PC-3 (cell line): Measurements from ENCODE around the gene PHF12. TPM values are rescaled to one million over a fixed set of nuclear protein-coding genes. Genes with fewer than 3 reads are reported as not detected.

ENCODE experiments used
- ATAC-seq: fragments of 200-7000 bp; cut with Tn5 transposase; 2 replicates; pipeline ENCODE4 v1.9.1; 2020; ENCODE audit warnings: mild to moderate bottlenecking, moderate library complexity
- BruUV-seq: library from RNA; stranded (reverse); fragments of 400-500 nt; replicated peaks from 2 replicates; lab custom pipeline; 2021; lab: Mats Ljungman, UMichigan
- CTCF ChIA-PET: fragments of 300-600 bp; sonication (Branson Sonifier 250); formaldehyde crosslinking; loops from one replicate; lab custom pipeline; 2022; ENCODE audit warnings: antibody characterized with exemption; lab: Charles Lee
- POLR2A ChIA-PET: fragments of 300-600 bp; sonication (Branson Sonifier 250); formaldehyde crosslinking; loops from one replicate; lab custom pipeline; 2022; ENCODE audit warnings: antibody characterized with exemption; ENCODE audit not compliant: unreplicated experiment; lab: Charles Lee
- DNase-seq: peaks from one replicate; pipeline ENCODE4 v3.0.0-alpha.2; 2015
- H2AFZ ChIP-seq: fragments of 300-600 bp; sonication (generic); 2 replicates; pipeline ENCODE4 v1.6.0; 2016; ENCODE audit warnings: antibody characterized with exemption, low read length
- H3F3A ChIP-seq: fragments of 300-600 bp; sonication (generic); one replicate; pipeline ENCODE4 v1.6.0; 2017; ENCODE audit warnings: antibody characterized with exemption, low read length, control low read depth, mild to moderate bottlenecking; ENCODE audit not compliant: unreplicated experiment
- H3K27ac ChIP-seq: fragments of 300-600 bp; sonication (generic); 2 replicates; pipeline ENCODE4 v1.5.1; 2016; ENCODE audit warnings: mild to moderate bottlenecking, low read length
- H3K27me3 ChIP-seq: fragments of 300-600 bp; sonication (generic); 2 replicates; pipeline ENCODE4 v1.6.1; 2016; ENCODE audit warnings: low read length, mixed read lengths
- H3K36me3 ChIP-seq: fragments of 300-600 bp; sonication (generic); 2 replicates; pipeline ENCODE4 v1.6.1; 2016; ENCODE audit warnings: low read depth, mixed run types, low read length, mixed read lengths
- H3K4me1 ChIP-seq: fragments of 300-600 bp; sonication (generic); 2 replicates; pipeline ENCODE4 v1.5.1; 2016; ENCODE audit warnings: low read length; ENCODE audit not compliant: insufficient read depth
- H3K4me2 ChIP-seq: fragments of 300-600 bp; sonication (generic); 2 replicates; pipeline ENCODE4 v1.6.0; 2016; ENCODE audit warnings: low read length
- H3K4me3 ChIP-seq: fragments of 300-600 bp; sonication (generic); 2 replicates; pipeline ENCODE4 v1.5.1; 2016; ENCODE audit warnings: mild to moderate bottlenecking, low read length, mixed read lengths
- H3K79me2 ChIP-seq: fragments of 300-600 bp; sonication (generic); 2 replicates; pipeline ENCODE4 v1.6.1; 2017; ENCODE audit warnings: low read length, mixed read lengths
- H3K9ac ChIP-seq: fragments of 300-600 bp; sonication (generic); 2 replicates; pipeline ENCODE4 v1.6.0; 2016; ENCODE audit warnings: mild to moderate bottlenecking, low read length
- H3K9me2 ChIP-seq: fragments of 300-600 bp; sonication (generic); replicated peaks from 2 replicates; pipeline ENCODE4 v1.6.1; 2016; ENCODE audit warnings: mixed run types, low read length, mixed read lengths
- H3K9me3 ChIP-seq: fragments of 300-600 bp; sonication (generic); 2 replicates; pipeline ENCODE4 v1.6.1; 2016; ENCODE audit warnings: low read length, mixed read lengths
- H4K20me1 ChIP-seq: fragments of 300-600 bp; sonication (generic); 2 replicates; pipeline ENCODE4 v1.6.1; 2016; ENCODE audit warnings: low read length, mixed read lengths
- EZH2 ChIP-seq: fragments of 300-600 bp; sonication (generic); IDR thresholded peaks from one replicate; pipeline ENCODE4 v1.6.1; 2017; ENCODE audit warnings: antibody characterized with exemption, mild to moderate bottlenecking, low read length; ENCODE audit not compliant: unreplicated experiment
- EZH2phosphoT487 ChIP-seq: fragments of 300-600 bp; sonication (generic); IDR thresholded peaks from 2 replicates; pipeline ENCODE4 v1.6.1; 2018; ENCODE audit warnings: mild to moderate bottlenecking, antibody characterized with exemption, low read length, borderline replicate concordance
- intact Hi-C: fragments of 100-400 bp; cut with micrococcal nuclease; formaldehyde crosslinking; loops from 2 replicates; pipeline ENCODE4 v1.9.0; 2023
- total RNA-seq: library from RNA; depleted of rRNA; stranded (reverse); fragments of >200 nt; gene quantifications from 2 replicates; pipeline ENCODE4 v1.2.3, GENCODE V29; 2014
- TF ChIP-seq, protein P1 (sequence below): fragments of 300-600 bp; sonication (generic); conservative IDR thresholded peaks from 2 replicates; pipeline ENCODE4 v1.5.1; 2017; ENCODE audit warnings: antibody characterized with exemption, low read depth, mild to moderate bottlenecking, low read length

The PHF12 gene
- total RNA-seq, 1 experiment from 2014 or later: 25.0 TPM

- H3K27me3 ChIP-seq: no peaks in the 10 kb centered on the region
- H3K9me3 ChIP-seq: no peaks in the 10 kb centered on the region
- peaks cover 1% of the 10 kb centered on the region; the same call in 1 of the 2 replicates for H3K4me1 ChIP-seq
- POLR2A ChIA-PET: interaction anchor here (0.7 kb wide), 1 partner anchor 19 kb away, joined by 11 read pairs; the partner anchor contains the start of gene FAM222B
- no peak overlapping the region for H2AFZ ChIP-seq
- no peaks in the 10 kb centered on the region for H3F3A ChIP-seq
- no peak overlapping the region for H3K4me3 ChIP-seq
- DNase-seq (no peak), ATAC-seq (no peak)
- H3K4me2 ChIP-seq: no peak overlapping the region
- no peaks in the 10 kb centered on the region for H3K79me2 ChIP-seq
- no peak for TF ChIP-seq EZH2
- TF ChIP-seq, protein P1, sequence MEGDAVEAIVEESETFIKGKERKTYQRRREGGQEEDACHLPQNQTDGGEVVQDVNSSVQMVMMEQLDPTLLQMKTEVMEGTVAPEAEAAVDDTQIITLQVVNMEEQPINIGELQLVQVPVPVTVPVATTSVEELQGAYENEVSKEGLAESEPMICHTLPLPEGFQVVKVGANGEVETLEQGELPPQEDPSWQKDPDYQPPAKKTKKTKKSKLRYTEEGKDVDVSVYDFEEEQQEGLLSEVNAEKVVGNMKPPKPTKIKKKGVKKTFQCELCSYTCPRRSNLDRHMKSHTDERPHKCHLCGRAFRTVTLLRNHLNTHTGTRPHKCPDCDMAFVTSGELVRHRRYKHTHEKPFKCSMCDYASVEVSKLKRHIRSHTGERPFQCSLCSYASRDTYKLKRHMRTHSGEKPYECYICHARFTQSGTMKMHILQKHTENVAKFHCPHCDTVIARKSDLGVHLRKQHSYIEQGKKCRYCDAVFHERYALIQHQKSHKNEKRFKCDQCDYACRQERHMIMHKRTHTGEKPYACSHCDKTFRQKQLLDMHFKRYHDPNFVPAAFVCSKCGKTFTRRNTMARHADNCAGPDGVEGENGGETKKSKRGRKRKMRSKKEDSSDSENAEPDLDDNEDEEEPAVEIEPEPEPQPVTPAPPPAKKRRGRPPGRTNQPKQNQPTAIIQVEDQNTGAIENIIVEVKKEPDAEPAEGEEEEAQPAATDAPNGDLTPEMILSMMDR: no peak
- TF ChIP-seq EZH2phosphoT487: no peak
- intact Hi-C loops: no loop called here
- H4K20me1 ChIP-seq: no peaks in the 10 kb centered on the region
- no peak overlapping the region for H3K27ac ChIP-seq
- no peak overlapping the region for H3K9ac ChIP-seq
- H3K9me2 ChIP-seq: no peaks in the 10 kb centered on the region
- H3K36me3 ChIP-seq: no peaks in the 10 kb centered on the region; the same call in none of the 2 replicates
- no TSS peak for BruUV-seq
- CTCF ChIA-PET: no interaction called here
These were observed 89.7 kb downstream of the PHF12 start for GRCh38 chr17:28861393-28862203.

DNA sequence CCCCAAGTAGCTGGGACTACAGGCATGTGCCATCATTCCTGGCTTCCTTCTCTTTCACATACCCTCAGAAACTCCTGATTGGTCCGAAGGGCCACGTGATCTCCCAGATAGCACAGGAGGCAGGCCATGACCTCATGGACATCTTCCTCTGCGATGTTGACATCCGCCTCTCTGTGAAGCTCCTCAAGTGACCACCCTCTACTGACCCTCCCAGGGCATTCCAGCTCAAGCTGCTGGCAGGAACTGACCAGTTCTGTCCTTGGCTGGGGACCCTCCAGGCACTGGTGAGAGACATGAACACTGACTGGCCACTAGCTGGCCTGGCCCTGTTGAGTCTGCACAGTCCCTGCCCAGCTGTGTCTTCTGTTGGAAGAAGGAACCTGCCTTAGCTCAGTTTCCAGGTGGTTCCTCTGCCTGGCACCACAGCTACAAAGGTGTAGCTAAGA lies 90.9 kb downstream of the PHF12 start:
- ATAC-seq (no peak), DNase-seq (no peak)
- Histone ChIP-seq H3K9me3 (no peaks in the 10 kb centered on the region), H3K9me2 (no peaks in the 10 kb centered on the region), H3K27me3 (no peaks in the 10 kb centered on the region), H3K27ac (no peak overlapping the region), H3K79me2 (peaks cover 9% of the 10 kb centered on the region), H3K4me1 (no peaks in the 10 kb centered on the region), H2AFZ (no peak overlapping the region), H3K9ac (no peak overlapping the region), H3K4me2 (no peak overlapping the region), H3K36me3 (no peaks in the 10 kb centered on the region; the same call in none of the 2 replicates), H3F3A (no peaks in the 10 kb centered on the region), H4K20me1 (no peaks in the 10 kb centered on the region), H3K4me3 (no peak overlapping the region)
- ChIA-PET CTCF (no interaction called here), POLR2A (no interaction called here)
- no TSS peak for BruUV-seq
- TF ChIP-seq EZH2: no peak
- TF ChIP-seq, protein P1: no peak
- no peak for TF ChIP-seq EZH2phosphoT487
- intact Hi-C loops: no loop called here

- H3K27ac ChIP-seq: no peak overlapping the region
- intact Hi-C loops: no loop called here
- TF ChIP-seq, protein P1: no peak
- TF ChIP-seq EZH2phosphoT487 (no peak), EZH2 (no peak)
- H3K27me3 ChIP-seq: no peaks in the 10 kb centered on the region
- no peaks in the 10 kb centered on the region for H3K9me2 ChIP-seq
- POLR2A ChIA-PET: no interaction called here
- no peak overlapping the region for H3K4me3 ChIP-seq
- H3K4me1 ChIP-seq: 0 out of 2 replicates have a peak, but pooled peaks cover 4% of the 10 kb centered on the region
- no peak overlapping the region for H2AFZ ChIP-seq
- H3K79me2 ChIP-seq: peaks cover 15% of the 10 kb centered on the region
- no peaks in the 10 kb centered on the region for H3K9me3 ChIP-seq
- no peak for ATAC-seq
- H3K4me2 ChIP-seq: no peak overlapping the region
- no peak for DNase-seq
- BruUV-seq: no TSS peak
- no peaks in the 10 kb centered on the region for H3F3A ChIP-seq
- no peak overlapping the region for H3K9ac ChIP-seq
- CTCF ChIA-PET: no interaction called here
- H4K20me1 ChIP-seq: no peaks in the 10 kb centered on the region
- no peaks in the 10 kb centered on the region; the same call in none of the 2 replicates for H3K36me3 ChIP-seq
These were observed 92.4 kb downstream of the PHF12 start for GRCh38 chr17:28858801-28859355.
